Measurements from ENCODE around the gene CHST4. TPM values are rescaled to one million over a fixed set of nuclear protein-coding genes. Genes with fewer than 3 reads are reported as not detected.
"Not testable (repeated sequence)": the region's sequence is repeated elsewhere in the genome, so short reads cannot be mapped to it uniquely, and the experiment has no call there.

Gene CHST4
- polyA plus RNA-seq, 1 donor from 2014 or later, result not detected

- H3K27me3 Mint-ChIP-seq, result no peaks in the 10 kb centered on the region
- H3K4me1 Mint-ChIP-seq, result peaks cover 0 to 5% (median 3%) of the 10 kb centered on the region in 3 donors
- H3K4me3 Mint-ChIP-seq, result no peak overlapping the region
- H3K36me3 Mint-ChIP-seq, result peaks cover 2% of the 10 kb centered on the region
- no peak overlapping the region for H3K27ac Mint-ChIP-seq
- H3K9me3 Mint-ChIP-seq, result no peaks in the 10 kb centered on the region
Observed at GRCh38 chr16:71572497-71573116, 46.4 kb downstream of the CHST4 start.

- H3K9me3 Mint-ChIP-seq, result no peaks in the 10 kb centered on the region
- no peak overlapping the region for H3K27ac Mint-ChIP-seq
- H3K27me3 Mint-ChIP-seq, result no peaks in the 10 kb centered on the region
- H3K4me1 Mint-ChIP-seq, result peaks cover 0 to 5% (median 3%) of the 10 kb centered on the region in 3 donors
- no peak overlapping the region for H3K4me3 Mint-ChIP-seq
- H3K36me3 Mint-ChIP-seq, result peaks cover 2% of the 10 kb centered on the region
Observed at GRCh38 chr16:71573387-71574094, 47.3 kb downstream of the CHST4 start.

- no peak overlapping the region for H3K4me3 Mint-ChIP-seq
- no peak overlapping the region for H3K27ac Mint-ChIP-seq
- H3K9me3 Mint-ChIP-seq, result no peaks in the 10 kb centered on the region
- H3K27me3 Mint-ChIP-seq, result no peaks in the 10 kb centered on the region
- H3K4me1 Mint-ChIP-seq, result peaks cover 0 to 5% (median 3%) of the 10 kb centered on the region in 3 donors
- peaks cover 2% of the 10 kb centered on the region for H3K36me3 Mint-ChIP-seq
Observed at GRCh38 chr16:71574702-71575101, 48.5 kb downstream of the CHST4 start.

DNA sequence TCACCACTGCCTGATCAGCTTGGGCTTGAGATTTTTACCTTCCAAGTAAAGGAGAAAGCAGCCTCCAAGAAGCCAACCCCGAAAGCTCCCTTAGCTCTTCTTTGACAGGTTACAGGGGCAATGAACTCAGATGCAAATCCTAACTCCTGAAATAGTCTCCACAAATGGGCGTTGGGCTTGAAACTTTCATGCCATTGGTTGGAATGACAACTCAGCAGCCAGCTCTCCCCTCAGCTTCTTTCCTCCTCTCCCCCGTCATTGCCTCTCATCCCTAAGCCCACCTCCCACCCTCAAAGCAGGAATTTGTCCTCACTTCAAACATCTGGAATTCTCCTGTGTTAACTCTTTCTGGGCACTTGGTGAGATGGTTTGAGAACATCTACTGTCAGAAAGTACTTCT lies 50.7 kb downstream of the CHST4 start, which contains the start of gene TAT:
TSS of gene TAT (minus strand) at position 122 of the 400 bp plus-strand sequence. CDS start 677 bp downstream, outside the sequence.
- Mint-ChIP-seq H3K36me3 (peaks cover 2% of the 10 kb centered on the region), H3K27me3 (no peaks in the 10 kb centered on the region), H3K9me3 (no peaks in the 10 kb centered on the region), H3K4me1 (peaks cover 0 to 5% (median 3%) of the 10 kb centered on the region in 3 donors), H3K4me3 (no peak within 1 kb of the TSS), H3K27ac (peak within 1 kb of the TSS in 1 of 3 donors; percentile 27)

- H3K36me3 Mint-ChIP-seq, H3K4me3 Mint-ChIP-seq, H3K27ac Mint-ChIP-seq, H3K9me3 Mint-ChIP-seq, H3K27me3 Mint-ChIP-seq: not testable (repeated sequence)
- peaks cover 2 to 15% (median 7%) of the 10 kb centered on the region in 3 donors for H3K4me1 Mint-ChIP-seq
Observed at GRCh38 chr16:71582553-71582848, 56.3 kb downstream of the CHST4 start.

DNA sequence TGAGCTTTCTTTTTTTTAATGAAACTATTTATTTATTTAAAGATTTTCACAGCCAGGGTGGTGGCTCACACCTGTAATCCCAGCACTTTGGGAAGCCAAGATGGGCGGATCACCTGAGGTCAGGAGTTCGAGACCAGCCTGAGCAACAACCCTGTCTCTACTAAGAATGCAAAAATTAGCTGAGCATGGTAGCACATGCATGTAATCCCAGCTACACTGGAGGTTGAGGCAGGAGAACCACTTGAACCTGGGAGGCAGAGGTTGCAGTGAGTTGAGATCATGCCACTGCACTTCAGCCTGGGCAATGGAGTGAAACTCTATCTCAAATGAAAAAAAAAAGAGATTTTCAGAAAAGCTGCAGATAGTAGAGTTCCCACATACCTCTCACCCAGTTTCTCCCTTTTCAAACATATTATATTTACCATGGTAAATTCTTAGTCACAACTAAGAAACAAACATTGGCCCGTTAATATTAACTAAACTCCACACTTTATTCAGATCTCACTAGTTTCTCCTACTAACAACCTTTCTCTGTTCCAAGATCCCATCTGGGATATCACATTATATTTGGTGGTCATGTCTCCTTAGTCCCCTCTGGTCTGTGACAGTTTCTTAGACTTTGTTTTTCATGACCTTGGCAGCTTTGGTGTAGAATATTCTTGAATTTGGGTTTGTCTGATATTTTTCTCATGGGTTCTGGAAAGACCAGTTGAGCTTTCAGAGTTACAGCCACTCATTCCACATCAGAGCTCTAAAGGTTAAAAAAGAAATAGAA lies 58.5 kb downstream of the CHST4 start:
- Mint-ChIP-seq H3K36me3 (peaks cover 3% of the 10 kb centered on the region), H3K4me3 (no peak overlapping the region), H3K27me3 (peaks cover 7% of the 10 kb centered on the region), H3K27ac (no peak overlapping the region), H3K9me3 (no peaks in the 10 kb centered on the region), H3K4me1 (peaks cover 5 to 18% (median 15%) of the 10 kb centered on the region in 3 donors)

- no peak overlapping the region for H3K27ac Mint-ChIP-seq
- peaks cover 8% of the 10 kb centered on the region for H3K27me3 Mint-ChIP-seq
- H3K9me3 Mint-ChIP-seq, result no peaks in the 10 kb centered on the region
- H3K4me1 Mint-ChIP-seq, result peaks cover 5 to 18% (median 15%) of the 10 kb centered on the region in 3 donors
- H3K36me3 Mint-ChIP-seq, result peaks cover 3% of the 10 kb centered on the region
- no peak overlapping the region for H3K4me3 Mint-ChIP-seq
Observed at GRCh38 chr16:71585318-71585703, 59.1 kb downstream of the CHST4 start.

Other genes starting within 250 kb of the CHST4 start
- gene CMTR2, start 237.0 kb upstream of the CHST4 start, polyA plus RNA-seq, result 27.7 TPM
- gene CALB2, start 167.7 kb upstream of the CHST4 start, polyA plus RNA-seq, result not detected
- not detected for gene TLE7, start 84.4 kb upstream of the CHST4 start, polyA plus RNA-seq
- 6.5 TPM for gene ZNF23, start 64.2 kb upstream of the CHST4 start, polyA plus RNA-seq
- 2.5 TPM for gene ZNF19, start 37.1 kb upstream of the CHST4 start, polyA plus RNA-seq
- gene TAT, start 50.7 kb downstream of the CHST4 start, polyA plus RNA-seq, result not detected
- not detected for gene MARVELD3, start 99.8 kb downstream of the CHST4 start, polyA plus RNA-seq
- gene PHLPP2, start 198.3 kb downstream of the CHST4 start, polyA plus RNA-seq, result 4.7 TPM

Measured in IgD-negative memory B cell (primary cell).